Fibroblast of mammary gland (primary cell): ENCODE data around the gene ZNF284.

Experiments used
- DNase-seq: peaks from one replicate; pipeline ENCODE4 v3.0.0-alpha.2; 2010; ENCODE audit warnings: low read depth
- H3K4me3 ChIP-seq: 2 replicates; pipeline ENCODE4 v1.5.1; 2011; ENCODE audit warnings: low read depth, mild to moderate bottlenecking, low read length, moderate library complexity; ENCODE audit not compliant: control insufficient read depth
- TF ChIP-seq, protein P1 (sequence below): conservative IDR thresholded peaks from 2 replicates; pipeline ENCODE4 v1.5.1; 2011; ENCODE audit warnings: low read depth, low read length, inconsistent platforms; ENCODE audit not compliant: control insufficient read depth, insufficient read depth

Gene ZNF284

GRCh38 chr19:44071824-44072542, at the start of gene ZNF284:
Gene ZNF284, plus strand, starts transcription at chr19:44072159. Its CDS starts 4,231 bp downstream, at chr19:44076390.
- TF ChIP-seq, protein P1, sequence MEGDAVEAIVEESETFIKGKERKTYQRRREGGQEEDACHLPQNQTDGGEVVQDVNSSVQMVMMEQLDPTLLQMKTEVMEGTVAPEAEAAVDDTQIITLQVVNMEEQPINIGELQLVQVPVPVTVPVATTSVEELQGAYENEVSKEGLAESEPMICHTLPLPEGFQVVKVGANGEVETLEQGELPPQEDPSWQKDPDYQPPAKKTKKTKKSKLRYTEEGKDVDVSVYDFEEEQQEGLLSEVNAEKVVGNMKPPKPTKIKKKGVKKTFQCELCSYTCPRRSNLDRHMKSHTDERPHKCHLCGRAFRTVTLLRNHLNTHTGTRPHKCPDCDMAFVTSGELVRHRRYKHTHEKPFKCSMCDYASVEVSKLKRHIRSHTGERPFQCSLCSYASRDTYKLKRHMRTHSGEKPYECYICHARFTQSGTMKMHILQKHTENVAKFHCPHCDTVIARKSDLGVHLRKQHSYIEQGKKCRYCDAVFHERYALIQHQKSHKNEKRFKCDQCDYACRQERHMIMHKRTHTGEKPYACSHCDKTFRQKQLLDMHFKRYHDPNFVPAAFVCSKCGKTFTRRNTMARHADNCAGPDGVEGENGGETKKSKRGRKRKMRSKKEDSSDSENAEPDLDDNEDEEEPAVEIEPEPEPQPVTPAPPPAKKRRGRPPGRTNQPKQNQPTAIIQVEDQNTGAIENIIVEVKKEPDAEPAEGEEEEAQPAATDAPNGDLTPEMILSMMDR: no peak
- peak; percentile 89 for DNase-seq
- H3K4me3 ChIP-seq: peak within 1 kb of the TSS; percentile 92

- no peak for DNase-seq
- TF ChIP-seq, protein P1: no peak
- H3K4me3 ChIP-seq: peak overlapping the region; percentile 87
These were observed 47.1 kb upstream of the ZNF284 start for GRCh38 chr19:44024900-44025216.

DNA sequence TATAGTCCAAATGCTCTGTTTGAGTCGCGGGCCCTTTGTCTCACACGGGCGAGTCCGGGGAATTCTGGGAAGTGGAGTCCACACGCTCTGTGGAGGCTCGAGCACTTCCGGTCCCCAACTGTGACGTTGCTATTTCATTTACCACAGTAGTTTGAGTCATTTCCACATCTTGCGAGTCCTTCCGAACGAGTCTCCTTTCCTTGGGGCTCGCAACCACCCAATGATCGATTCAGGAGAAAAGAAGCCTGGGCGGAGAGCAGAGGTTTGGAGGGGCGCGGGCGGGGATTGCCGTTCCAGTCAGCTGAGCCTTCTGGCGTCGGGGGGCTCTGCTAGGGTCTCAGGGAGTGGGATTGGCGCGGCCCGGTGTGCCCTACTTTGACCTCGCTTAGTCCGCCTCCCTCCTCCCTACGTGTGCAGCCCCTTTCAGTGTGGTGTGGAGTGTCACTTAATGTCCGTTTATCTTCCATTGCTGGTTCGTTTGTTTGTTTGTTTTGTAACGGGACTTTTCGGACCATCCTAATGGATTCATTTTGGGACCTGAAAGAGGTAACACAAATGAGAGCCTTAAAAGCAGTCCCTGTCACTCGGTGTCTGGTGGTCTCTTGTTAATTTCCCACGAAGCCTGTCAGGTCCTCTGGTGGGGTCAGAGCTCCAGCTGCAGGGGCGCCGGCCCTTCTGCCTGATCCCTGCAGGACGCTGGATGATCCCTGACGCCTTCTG, 46.6 kb upstream of the ZNF284 start, which contains the start of gene ZNF222:
Gene ZNF222 (plus strand): TSS at position 163 of the 720 bp plus-strand sequence. CDS start 58 bp downstream, at position 221.
- DNase-seq: peak; percentile 92
- TF ChIP-seq, protein P1: no peak
- H3K4me3 ChIP-seq: peak within 1 kb of the TSS; percentile 87

- DNase-seq: no peak
- no peak overlapping the region for H3K4me3 ChIP-seq
- TF ChIP-seq, protein P1: no peak
These were observed 45.3 kb upstream of the ZNF284 start for GRCh38 chr19:44026622-44027021.

- peak; percentile 5 for DNase-seq
- TF ChIP-seq, protein P1: no peak
- no peak overlapping the region for H3K4me3 ChIP-seq
These were observed 39.9 kb upstream of the ZNF284 start for GRCh38 chr19:44032001-44032610.

- no peak for DNase-seq
- TF ChIP-seq, protein P1: no peak
- H3K4me3 ChIP-seq: no peak overlapping the region
These were observed 29.8 kb upstream of the ZNF284 start for GRCh38 chr19:44042147-44042546.
